Upper lobe of left lung (tissue), 4 donors: ENCODE measurements around the gene VCP.

ENCODE experiments used
- POLR2AphosphoS5 ChIP-seq, 2 donors: sonication (generic); formaldehyde crosslinking; IDR thresholded peaks; one replicate each; pipeline ENCODE4 v1.5.1; 2017; ENCODE audit warnings: antibody characterized with exemption in 2 of 2
- TF ChIP-seq, protein P1 (sequence below), 6 experiments: fragments of 450-650 bp in 4 of 6; fragments of 200-600 bp in 2 of 6; sonication (generic) in 2 of 6; IDR thresholded peaks; one replicate each; pipeline ENCODE4 v1.5.1; 2016 to 2019; ENCODE audit warnings: antibody characterized with exemption in 6 of 6

DNA sequence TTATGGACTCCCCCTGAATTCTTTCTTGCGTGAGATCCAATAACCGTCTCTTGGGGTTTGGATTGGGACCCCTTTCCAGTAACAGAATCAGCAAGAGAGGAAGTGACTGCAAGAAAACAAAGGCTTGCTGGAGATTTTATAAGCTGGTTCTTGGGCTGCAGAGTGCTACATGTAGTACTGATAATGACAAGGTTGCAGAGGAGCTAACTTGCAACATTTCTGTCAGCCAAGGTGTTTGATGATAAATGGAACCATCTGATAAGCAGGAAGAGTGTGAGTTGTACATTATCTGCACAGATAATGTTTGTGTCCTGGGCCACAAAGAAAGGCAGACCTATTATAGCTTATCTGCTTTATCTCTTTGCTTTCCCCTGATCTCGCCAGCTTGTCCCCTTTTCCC is 45.8 kb downstream of the VCP start:
- TF ChIP-seq, protein P1, sequence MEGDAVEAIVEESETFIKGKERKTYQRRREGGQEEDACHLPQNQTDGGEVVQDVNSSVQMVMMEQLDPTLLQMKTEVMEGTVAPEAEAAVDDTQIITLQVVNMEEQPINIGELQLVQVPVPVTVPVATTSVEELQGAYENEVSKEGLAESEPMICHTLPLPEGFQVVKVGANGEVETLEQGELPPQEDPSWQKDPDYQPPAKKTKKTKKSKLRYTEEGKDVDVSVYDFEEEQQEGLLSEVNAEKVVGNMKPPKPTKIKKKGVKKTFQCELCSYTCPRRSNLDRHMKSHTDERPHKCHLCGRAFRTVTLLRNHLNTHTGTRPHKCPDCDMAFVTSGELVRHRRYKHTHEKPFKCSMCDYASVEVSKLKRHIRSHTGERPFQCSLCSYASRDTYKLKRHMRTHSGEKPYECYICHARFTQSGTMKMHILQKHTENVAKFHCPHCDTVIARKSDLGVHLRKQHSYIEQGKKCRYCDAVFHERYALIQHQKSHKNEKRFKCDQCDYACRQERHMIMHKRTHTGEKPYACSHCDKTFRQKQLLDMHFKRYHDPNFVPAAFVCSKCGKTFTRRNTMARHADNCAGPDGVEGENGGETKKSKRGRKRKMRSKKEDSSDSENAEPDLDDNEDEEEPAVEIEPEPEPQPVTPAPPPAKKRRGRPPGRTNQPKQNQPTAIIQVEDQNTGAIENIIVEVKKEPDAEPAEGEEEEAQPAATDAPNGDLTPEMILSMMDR (IDR thresholded peaks at IDR 0.05) = no peak
- no peak for TF ChIP-seq POLR2AphosphoS5 (IDR thresholded peaks at IDR 0.05)
